ENCODE data around the gene ITIH6. TPM values are rescaled to one million over a fixed set of nuclear protein-coding genes. Genes with fewer than 3 reads are reported as not detected.

The ITIH6 gene
- total RNA-seq, 2 donors from 2014 or later: not detected

GRCh38 chrX:54826598-54826997, 28.5 kb upstream of the ITIH6 start:
- ATAC-seq (ENCODE audit: insufficient number of reproducible peaks, low FRiP score, low read depth): no peak
- Histone ChIP-seq H3K36me3 (no peaks in the 10 kb centered on the region), H3K27ac (no peak overlapping the region), H3K4me3 (no peak overlapping the region), H3K4me1 (ENCODE audit: control insufficient read depth in 1 of 2, low read depth in 2 of 2) (no peaks in the 10 kb centered on the region), H3K9me3 (no peaks in the 10 kb centered on the region), H3K27me3 (replicated peaks; ENCODE audit: insufficient read depth) (no peaks in the 10 kb centered on the region)
- DNase-seq (ENCODE audit: low spot score): no peak
- no peak for TF ChIP-seq CTCF (IDR thresholded peaks at IDR 0.05)

GRCh38 chrX:54825716-54826438, 27.8 kb upstream of the ITIH6 start:
- H3K9me3 ChIP-seq: no peaks in the 10 kb centered on the region
- no peaks in the 10 kb centered on the region for H3K27me3 ChIP-seq (replicated peaks; ENCODE audit: insufficient read depth)
- DNase-seq (ENCODE audit: low spot score) (no peak), ATAC-seq (ENCODE audit: insufficient number of reproducible peaks, low FRiP score, low read depth) (no peak)
- H3K4me1 ChIP-seq (ENCODE audit: control insufficient read depth in 1 of 2, low read depth in 2 of 2): no peaks in the 10 kb centered on the region
- no peak for TF ChIP-seq CTCF (IDR thresholded peaks at IDR 0.05)
- no peak overlapping the region for H3K27ac ChIP-seq
- H3K4me3 ChIP-seq: no peak overlapping the region
- no peaks in the 10 kb centered on the region for H3K36me3 ChIP-seq

- DNase-seq (ENCODE audit: low spot score): no peak
- no peak overlapping the region for H3K27ac ChIP-seq
Measured at GRCh38 chrX:54824722-54825121, 26.7 kb upstream of the ITIH6 start.

GRCh38 chrX:54824195-54824594, 26.1 kb upstream of the ITIH6 start:
- Histone ChIP-seq H3K4me1 (ENCODE audit: control insufficient read depth in 1 of 2, low read depth in 2 of 2) (no peaks in the 10 kb centered on the region), H3K27me3 (replicated peaks; ENCODE audit: insufficient read depth) (no peaks in the 10 kb centered on the region), H3K9me3 (no peaks in the 10 kb centered on the region), H3K36me3 (no peaks in the 10 kb centered on the region), H3K4me3 (no peak overlapping the region), H3K27ac (no peak overlapping the region)
- DNase-seq (ENCODE audit: low spot score) (no peak), ATAC-seq (ENCODE audit: insufficient number of reproducible peaks, low FRiP score, low read depth) (no peak)
- TF ChIP-seq CTCF (IDR thresholded peaks at IDR 0.05): no peak

More at GRCh38 chrX:54824722-54825121, 26.7 kb upstream of the ITIH6 start:
- Histone ChIP-seq H3K9me3 (no peaks in the 10 kb centered on the region), H3K4me1 (ENCODE audit: control insufficient read depth in 1 of 2, low read depth in 2 of 2) (no peaks in the 10 kb centered on the region), H3K36me3 (no peaks in the 10 kb centered on the region), H3K4me3 (no peak overlapping the region), H3K27me3 (replicated peaks; ENCODE audit: insufficient read depth) (no peaks in the 10 kb centered on the region)
- ATAC-seq (ENCODE audit: insufficient number of reproducible peaks, low FRiP score, low read depth): no peak
- no peak for TF ChIP-seq CTCF (IDR thresholded peaks at IDR 0.05)

GRCh38 chrX:54821310-54821709, 23.3 kb upstream of the ITIH6 start:
- Histone ChIP-seq H3K27me3 (replicated peaks; ENCODE audit: insufficient read depth) (no peaks in the 10 kb centered on the region), H3K36me3 (no peaks in the 10 kb centered on the region), H3K4me3 (no peak overlapping the region), H3K4me1 (ENCODE audit: control insufficient read depth in 1 of 2, low read depth in 2 of 2) (no peaks in the 10 kb centered on the region), H3K27ac (no peak overlapping the region), H3K9me3 (no peaks in the 10 kb centered on the region)
- no peak for TF ChIP-seq CTCF (IDR thresholded peaks at IDR 0.05)
- ATAC-seq (ENCODE audit: insufficient number of reproducible peaks, low FRiP score, low read depth) (no peak), DNase-seq (ENCODE audit: low spot score) (no peak)
